NCI-H2081 treated with DMSO at 0.1 percent for 48 hours (cell line): ENCODE measurements around the gene TCAIM.
"Not testable (repeated sequence)": the region's sequence is repeated elsewhere in the genome, so short reads cannot be mapped to it uniquely, and the experiment has no call there.

ENCODE experiments used
- DNase-seq: peaks from one replicate; lab custom pipeline; 2025; lab: John Stamatoyannopoulos, UW

The TCAIM gene

DNA sequence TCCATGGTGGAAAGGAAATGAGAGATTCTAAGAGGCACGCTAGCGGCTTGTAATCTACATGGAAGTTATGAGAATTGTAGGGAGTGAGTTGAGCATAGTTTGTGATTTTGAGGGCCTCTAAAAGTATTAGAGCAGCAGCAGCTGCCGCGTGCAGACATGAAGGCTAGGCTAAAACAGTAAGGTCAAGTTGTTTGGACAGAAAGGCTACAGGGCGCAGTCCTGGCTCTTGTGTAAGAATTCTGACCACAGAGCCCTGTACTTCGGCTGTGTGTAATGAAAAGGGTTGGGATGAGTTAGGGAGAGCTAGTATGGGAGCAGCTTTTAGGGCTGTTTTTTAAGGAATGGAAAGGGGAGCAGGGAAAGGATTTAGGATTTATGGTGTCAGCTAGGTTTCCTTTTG, 8.0 kb downstream of the TCAIM start:
- not testable (repeated sequence) for DNase-seq

DNA sequence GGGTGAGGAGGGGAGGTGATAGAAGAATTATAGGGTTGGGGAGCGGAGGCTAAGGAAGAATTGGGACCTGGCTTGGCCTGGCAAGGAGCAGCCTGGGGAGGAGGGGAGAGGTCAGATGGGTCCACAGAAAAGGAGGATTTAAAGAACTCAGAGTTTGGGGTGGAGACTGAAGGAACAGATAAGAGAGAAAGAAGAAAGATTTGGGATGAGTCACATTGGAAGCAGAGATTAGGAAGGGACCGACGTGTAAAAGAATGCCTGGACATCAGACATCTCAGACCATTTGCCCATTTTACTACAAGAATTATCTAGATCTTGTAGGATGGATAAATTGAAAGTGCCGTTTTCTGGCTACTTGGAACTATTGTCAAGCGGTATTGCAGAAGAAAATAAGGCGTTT, 10.4 kb downstream of the TCAIM start:
- DNase-seq: no peak

DNA sequence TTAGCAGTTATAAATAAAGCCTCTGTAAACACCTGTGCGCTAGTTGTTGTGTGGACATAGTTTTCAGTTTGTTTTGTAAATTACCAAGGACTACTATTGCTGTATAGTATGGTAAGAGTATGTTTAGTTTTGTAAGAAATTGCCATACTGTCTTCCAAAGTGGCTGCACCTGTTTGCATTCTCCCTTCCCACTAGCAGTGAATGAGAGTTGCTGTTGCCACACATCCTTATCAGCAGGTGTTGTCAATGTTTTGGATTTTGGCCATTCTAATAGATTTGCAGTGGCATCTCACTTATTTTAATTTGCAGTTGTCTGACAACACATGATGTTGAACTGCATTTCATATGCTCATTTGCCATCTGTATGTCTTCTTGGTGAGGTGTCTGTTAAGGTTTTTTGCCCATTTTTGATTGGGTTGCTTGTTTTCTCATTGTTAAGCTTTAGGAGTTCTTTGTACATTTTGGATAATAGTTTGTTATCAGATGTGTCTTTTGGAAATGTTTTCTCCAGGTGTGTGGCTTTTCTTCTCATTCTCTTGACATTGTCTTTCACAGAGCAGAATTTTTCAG, 14.9 kb downstream of the TCAIM start:
- no peak for DNase-seq

DNA sequence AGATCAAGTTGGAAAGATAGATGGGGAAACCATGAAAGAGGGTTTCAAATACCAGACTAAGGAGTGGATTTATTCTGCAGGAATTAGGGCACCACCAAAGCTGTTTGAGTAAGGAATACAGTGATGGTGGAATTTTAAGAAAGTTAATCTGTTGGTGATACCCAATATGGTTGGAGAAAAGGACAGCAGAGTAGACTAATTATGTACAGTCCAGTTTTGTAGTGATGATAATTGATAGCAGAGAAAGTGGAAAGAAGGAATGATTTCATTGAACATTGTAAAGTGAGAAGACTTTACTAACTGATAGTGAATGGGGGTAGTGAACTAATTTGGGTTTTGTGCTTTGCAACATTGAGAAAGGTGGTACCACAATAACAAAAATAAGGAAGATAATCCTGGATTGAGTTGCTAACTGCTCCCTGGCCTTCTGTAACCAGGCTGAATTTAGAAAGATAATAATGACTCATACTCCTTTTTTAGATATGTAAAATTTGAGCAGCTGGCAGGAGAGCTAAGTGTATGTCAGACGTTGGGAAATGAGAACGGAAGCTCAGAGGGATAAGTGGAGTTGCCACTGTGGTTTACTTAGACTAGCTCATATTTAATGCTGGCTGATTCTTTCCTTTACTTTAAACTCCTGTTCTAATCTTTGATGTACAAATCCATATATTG, 16.9 kb downstream of the TCAIM start:
- DNase-seq: no peak

DNA sequence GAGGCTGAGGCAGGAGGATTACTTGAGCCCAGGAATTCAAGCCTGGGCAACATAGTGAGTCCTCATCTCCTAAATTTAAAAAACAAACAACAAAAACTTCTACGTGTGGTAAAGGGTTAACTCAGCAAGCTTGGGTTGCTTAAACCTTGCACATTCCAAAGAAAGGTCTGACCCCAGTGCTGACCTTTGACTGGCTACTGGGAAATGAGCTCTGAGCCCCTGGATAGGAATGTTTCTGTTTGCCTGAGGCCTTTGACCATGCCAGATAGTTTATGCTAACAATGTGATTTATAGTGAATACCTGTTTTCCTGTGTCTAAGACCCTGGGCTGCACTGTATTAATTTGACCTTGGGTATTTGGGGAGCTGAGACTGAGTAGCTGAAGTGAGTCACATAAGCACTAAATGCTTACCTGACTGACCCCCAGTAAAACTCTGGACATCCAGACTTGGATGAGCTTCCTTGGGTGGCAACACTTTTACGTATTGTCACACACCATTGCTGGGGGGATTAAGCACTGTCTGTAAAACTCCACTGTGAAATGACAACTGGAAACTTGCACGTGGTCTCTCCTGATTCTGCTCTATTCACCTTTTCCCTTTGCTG, 20.7 kb downstream of the TCAIM start:
- DNase-seq: no peak

DNA sequence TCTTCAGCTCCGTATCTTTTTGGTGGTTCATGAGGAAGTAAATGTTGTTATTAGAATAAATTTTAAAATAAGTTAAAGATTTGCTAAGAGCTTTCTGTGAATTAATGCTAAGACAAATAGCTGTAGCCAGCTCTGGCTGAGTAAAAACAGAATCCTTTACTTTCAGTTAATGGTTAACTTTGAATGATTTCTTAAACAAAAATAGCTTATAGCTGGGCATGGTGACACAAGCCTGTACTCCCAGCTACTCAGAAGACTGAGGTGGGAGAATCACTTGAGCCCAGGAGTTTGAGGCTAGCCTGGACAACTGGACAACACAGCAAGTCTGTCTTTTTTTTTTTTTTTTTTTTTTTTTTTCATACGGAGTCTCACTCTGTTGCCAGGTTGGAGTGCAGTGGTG, 25.0 kb downstream of the TCAIM start:
- DNase-seq: no peak

DNA sequence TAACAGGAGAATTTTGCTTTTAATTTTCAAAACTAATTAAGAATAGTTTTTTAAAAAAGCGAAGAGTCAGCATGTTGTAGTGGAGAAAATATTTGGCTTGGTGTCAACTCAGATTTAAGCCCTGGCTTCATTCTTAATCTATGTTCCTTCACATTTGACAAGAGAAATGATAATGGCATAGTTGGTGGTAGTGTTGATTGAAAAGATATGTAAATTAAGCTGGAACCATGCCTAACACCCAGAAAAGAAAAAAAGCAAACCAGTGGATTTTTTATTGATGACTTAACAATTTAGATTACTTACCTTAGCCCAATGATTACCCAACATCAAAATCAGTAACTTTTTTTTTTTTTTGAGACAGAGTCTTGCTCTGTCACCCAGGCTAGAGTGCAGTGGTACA, 27.4 kb downstream of the TCAIM start:
- DNase-seq: no peak

DNA sequence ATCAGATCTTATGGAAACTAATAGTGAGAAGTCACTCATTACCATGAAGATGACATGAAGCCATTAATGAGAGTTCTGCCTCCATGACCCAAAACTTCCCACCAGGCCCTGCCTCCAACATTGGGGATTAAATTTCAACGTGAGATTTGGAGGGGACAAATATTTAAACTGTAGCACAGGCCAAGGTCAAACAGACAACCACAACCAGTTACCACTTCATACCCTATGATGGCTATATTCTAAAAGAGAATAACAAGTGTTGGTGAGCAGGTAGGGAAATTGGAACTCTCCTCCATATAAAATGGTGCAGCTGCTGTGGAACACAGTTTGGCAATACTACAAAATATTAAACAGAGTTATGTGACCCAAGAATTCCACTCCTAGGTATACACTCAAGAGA, 36.9 kb downstream of the TCAIM start:
- DNase-seq: no peak

DNA sequence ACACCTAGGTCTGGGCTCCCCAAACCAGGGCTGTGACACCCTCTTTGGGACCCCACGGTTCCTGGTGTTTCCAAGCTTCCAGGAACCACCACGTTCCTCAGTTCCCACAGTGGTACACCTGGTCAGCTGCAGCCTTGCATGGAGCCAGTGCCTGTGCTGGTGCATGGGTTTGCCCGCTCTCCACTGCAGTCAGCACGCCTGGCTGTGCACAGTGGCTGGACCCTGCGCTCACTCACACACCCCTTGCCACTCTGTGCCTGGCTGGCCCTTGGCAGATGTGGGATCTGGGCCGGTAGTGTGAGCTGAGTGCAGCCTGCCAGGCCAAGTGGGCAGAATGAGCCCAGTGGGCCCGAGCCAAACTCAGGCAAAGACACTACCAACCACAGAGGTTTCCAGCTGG, 48.8 kb downstream of the TCAIM start:
- no peak for DNase-seq

DNA sequence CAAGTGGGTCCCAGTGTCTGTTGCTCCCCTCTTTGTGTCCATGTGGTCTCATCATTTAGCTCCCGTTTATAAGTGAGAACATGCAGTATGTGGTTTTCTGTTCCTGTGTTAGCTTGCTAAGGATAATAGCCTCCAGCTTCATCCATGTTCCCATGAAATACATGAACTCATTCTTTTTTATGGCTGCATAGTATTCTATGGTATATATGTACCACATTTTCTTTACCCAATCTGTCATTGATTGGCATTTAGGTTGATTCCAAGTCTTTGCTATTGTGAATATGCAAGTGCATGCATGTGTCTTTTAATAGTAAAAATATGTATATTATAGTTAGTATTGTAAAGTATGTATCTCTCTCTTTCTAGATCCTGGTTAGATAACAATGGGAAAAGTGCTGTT, 53.9 kb downstream of the TCAIM start:
- DNase-seq: no peak

DNA sequence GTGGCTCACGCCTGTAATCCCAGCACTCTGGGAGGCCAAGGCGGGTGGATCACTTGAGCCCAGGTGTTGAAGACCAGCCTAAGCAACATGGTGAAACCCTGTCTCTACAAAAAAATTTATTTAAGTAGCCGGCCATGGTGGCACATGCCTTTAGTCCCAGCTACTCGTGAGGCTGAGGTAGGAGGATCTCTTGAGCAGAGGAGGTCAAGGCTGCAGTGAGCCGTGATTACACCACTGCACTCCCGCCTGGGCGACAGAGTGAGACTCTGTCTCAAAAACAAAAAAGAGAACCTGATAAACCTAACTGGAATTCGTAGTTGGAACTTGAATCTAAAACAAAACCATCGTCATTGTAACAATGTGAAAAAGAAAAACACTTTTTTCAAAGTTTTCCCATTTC, 57.1 kb downstream of the TCAIM start:
- DNase-seq: no peak

DNA sequence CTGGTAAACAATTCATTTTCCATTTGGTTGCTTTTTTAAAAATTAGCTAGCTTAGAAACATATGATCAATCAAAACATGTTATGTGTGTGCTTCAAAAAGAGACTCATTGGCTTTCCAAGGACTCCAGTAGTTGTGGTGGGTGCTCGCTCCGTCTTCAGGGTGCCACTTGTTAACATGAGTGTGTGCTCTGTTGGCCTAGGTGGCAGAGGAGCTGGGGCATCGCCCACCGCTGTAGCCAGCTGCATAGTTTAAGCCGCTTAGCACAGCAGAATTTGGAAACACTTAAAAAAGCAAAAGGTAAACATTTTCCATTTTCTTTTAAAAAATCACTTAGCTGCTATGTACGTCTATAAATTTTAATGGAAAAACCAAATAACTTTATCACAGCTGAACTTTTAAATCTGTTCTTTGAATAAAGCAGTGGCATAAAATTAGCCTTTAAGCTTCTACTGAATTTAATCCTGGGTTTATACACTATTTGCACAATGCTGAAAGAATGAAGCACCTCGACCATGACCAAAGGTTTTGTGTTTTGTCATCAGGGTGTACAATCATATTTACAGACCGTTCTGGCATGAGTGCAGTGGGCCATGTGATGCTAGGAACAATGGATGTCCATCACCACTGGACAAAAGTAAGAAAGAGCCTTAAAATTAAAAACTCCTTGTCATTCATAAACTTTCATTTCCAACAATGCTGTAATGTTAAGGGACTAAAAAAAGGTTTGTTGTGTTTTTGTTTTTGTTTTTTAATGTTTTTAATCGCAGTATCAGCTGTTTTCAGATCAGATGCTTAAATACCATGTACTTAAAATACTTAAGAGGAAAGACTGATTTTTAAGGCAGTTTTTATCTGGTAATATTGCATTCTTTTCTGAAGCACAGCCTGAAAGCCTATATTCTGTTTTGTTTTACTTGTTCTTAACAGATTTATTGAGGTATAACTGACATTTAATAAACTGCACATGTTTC, 57.9 kb downstream of the TCAIM start:
- DNase-seq: no peak

DNA sequence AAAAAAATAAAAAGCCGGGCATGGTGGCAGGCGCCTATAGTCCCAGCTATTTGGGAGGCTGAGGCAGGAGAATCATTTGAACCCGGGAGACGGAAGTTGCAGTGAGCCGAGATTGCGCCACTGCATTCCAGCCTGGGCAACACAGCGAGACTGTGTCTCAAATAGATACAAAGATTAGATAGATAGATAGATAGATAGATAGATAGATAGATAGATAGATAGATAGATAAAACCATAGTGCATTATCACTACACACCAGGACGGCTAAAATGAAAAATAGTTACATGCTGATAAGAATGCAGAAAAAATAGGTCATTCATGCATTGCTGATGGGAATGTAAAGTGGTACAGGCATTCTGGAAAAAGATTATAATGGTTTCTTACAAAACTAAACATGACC, 59.7 kb downstream of the TCAIM start:
- DNase-seq: not testable (repeated sequence)

DNA sequence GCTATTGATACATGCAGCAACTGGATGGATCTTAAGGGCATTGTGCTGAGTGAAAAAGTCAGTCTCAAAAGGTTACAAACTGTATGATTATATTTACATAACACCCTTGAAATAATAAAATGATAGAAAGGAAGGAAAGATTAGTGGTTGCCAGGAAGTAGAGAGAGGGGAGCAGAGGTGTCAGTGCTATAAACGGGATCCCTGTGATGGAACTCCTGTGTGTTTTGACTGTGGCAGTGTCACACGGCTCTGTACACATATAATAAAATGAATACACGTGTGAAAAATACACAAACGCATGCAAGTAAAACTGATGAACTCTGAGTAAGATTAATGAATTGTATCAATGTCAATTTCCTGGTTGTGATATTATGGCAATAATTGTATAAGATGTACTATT, 60.3 kb downstream of the TCAIM start:
- DNase-seq: no peak

DNA sequence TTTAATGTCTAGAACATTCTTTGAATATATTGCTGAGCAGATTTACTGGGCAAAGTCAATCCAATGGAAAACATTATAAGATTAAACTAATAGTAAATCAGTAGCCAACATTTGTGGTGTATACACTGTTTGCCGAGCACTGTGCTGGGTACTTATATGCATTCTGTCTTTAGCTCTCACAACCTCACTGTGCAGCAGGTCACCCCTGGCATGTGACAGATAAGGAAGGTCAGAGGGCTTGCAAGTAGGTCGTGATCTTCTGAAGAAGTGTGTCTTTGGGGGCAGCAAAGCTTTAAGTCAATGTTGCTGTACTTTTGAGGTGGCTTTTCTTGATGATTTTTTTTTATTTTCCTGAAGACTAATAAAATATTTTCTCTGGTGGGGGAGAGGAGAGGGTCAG, 62.2 kb downstream of the TCAIM start:
- no peak for DNase-seq

DNA sequence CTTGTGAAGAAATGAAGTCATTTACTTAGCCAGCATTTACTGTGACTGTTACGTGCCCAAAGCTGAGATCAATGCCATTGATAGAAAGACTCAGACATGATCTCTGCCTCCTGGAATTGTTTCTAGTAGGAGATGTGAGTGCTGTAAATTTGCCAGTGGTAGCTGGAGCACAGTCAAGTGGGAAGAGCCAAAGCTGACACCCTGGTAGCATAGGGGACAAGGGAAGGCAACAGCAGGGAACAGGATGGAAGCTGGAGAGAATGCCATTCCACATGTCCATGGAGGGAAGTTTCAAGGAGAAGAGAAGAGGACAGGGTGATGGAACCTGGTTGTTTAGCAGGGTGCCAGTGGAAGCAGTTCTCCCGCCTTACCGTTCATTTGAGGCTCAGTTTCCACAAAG, 64.0 kb downstream of the TCAIM start:
- no peak for DNase-seq

DNA sequence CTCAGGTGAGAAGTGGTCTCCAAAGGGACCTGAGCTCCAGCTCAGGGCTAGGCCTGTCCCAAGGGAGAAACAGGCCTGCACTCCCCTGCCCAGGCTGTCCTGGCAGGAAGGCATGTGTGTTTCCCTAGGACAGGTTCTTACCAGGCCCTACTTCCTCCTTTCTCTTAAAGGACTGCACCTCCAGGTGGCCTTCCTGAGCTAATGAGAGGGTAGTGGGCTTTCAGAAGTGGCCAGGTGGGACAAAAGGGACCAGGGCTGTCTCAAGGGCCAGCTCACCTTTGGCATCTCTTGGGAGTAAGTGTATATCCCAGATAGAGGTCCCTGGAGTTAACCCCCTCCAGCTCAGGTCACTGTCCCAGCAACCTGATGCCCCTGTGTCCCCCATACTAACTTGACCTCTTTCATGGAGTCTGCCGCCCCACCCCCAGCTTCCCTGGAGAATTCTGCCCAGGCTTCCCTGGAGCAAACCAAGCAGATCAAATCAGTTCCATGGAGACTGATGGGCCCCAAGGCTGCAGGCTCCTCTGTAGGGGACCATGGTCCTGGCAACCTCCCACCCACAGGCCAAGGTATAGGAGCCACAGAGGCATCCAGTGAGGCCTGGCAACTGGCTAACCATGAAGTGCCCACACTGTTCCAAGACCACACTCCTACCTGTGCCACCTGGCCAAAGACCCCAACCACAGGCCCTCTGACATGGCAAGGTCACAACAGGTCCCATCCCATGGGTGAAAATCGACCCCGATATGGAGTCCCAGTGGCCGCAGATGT, 71.3 kb downstream of the TCAIM start:
- DNase-seq: no peak

DNA sequence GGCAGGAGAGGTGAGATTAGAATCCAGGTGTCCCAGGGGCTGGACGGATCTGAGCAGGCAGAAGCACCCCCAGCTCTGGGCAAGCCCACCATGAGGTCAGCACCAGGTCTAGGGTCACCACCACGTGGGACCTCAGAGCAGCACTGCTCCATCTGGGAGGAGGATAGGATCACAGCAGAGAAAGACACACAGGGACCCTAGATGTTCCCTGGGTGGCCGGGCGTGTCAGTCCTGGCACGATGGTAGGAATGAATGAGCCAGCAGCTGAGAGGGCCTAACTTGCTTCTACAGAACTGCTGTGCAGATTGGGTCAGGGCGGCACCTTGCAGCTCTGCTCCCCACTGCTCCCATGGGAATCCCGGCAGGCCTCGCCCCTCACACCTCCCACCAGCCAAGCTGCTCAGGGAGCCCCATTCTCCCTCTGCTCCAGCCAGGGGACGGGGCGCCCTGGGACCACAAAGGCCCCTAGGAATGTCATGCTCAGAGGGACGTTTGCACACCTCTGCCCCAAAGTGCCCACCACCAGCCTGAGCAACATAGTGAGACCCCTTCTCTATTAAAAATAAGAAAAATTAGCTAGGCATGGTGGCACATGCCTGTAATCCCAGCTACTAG, 72.6 kb downstream of the TCAIM start:
- no peak for DNase-seq

DNA sequence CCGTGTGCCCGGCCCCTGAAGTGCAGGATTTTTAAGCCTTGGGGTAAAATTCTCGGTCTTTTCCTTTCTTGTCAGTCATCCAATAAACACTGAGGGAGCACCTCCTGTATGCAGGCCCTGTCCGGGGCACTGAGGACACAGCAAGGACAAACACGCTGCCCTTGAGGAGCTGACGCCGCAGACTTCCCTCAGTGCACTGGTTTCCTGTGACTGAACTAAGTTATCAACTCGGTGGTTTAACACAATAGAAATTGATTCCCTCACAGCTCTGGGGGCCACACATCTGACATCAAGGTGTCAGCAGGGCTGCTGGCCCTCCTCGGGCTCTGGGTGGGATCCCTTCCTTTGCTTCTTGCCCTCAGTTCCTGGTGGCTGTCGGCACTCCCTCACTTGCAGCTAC, 73.8 kb downstream of the TCAIM start:
- DNase-seq: no peak

DNA sequence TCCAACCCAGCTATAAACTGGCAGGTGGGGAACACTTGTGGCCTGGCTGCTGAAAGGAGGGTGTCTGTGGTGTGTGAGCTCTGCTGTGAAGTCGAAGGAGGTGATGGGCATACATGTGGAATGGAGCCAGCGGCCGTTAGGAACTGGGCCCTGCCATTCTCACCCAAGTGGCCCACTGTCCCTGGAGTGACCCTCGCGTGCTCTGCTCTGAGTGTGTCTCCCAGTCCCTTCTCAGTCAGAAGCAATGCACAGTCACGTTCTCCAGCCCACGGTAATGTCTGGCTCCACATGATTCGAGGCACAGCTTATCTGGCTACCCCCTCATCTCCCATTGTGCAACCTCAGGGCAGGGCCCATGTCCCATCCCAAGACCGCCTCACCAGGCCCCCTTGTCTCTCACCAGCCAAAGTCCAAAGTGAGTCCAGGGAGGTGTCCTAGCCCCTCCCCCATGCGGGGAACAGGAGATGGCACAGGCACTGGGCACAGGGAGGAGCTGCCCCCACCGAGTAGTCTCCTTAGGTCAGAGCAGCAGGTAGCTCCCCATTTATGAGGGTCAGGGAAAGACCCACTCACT, 76.0 kb downstream of the TCAIM start:
- DNase-seq: no peak

DNA sequence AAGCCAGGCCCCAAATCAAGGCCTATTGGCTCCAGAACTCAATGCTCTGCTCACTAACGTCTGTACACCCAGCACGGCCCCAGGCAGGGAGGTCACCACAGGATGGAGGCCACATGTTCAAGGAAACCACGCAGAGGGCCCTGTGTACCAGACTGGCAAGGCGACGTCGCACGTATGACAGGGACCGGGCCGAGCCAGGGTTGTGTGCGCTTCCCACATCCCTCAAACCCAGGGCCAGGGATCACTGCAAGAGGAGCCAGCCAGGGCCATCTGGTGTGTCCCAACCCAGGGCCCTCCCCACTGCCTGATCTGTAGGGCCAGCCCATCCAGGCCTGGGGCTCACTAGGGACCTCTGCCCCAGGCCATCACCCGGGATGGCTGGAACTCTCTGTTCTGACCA, 76.9 kb downstream of the TCAIM start:
- no peak for DNase-seq
